Ovary (tissue), 9 donors: ENCODE results near the gene HAX1. TPM values are rescaled to one million over a fixed set of nuclear protein-coding genes. Genes with fewer than 3 reads are reported as not detected.
"Not testable (repeated sequence)": the region's sequence is repeated elsewhere in the genome, so short reads cannot be mapped to it uniquely, and the experiment has no call there.

Experiments
- DNase-seq, 5 donors: peaks; one replicate each; pipeline ENCODE4 v3.0.0-alpha.2; 2019 to 2020
- H3K27ac ChIP-seq, 2 donors: fragments of 200-600 bp; one replicate each; pipeline versions ENCODE4 v1.5.1 to v1.8.0; 2019 to 2022
- H3K27me3 ChIP-seq: fragments of 200-600 bp; one replicate; pipeline ENCODE4 v1.8.0; 2022
- H3K36me3 ChIP-seq: fragments of 200-600 bp; sonication (generic); one replicate; pipeline ENCODE4 v1.5.1; 2019
- H3K4me1 ChIP-seq: one replicate; pipeline ENCODE4 v1.8.1; 2013; ENCODE audit warnings: mild to moderate bottlenecking, moderate library complexity; ENCODE audit not compliant: insufficient read depth
- H3K4me3 ChIP-seq: fragments of 200-600 bp; sonication (generic); one replicate; pipeline ENCODE4 v1.5.1; 2017
- H3K9me3 ChIP-seq, 2 donors: fragments of 200-600 bp in 1 of 2; sonication (generic) in 1 of 2; one replicate each; pipeline versions ENCODE4 v1.5.1 to v1.8.1; 2013 to 2019; ENCODE audit warnings: mild to moderate bottlenecking in 1 of 2, moderate library complexity in 1 of 2
- EP300 ChIP-seq: sonication (generic); formaldehyde crosslinking; IDR thresholded peaks from one replicate; pipeline ENCODE4 v1.6.1; 2017; ENCODE audit warnings: antibody characterized with exemption
- POLR2A ChIP-seq: fragments of 450-650 bp; IDR thresholded peaks from one replicate; pipeline ENCODE4 v1.6.1; 2017; ENCODE audit warnings: antibody characterized with exemption, mild to moderate bottlenecking, moderate library complexity
- WGBS, 3 donors: extraction: QIAGEN DNeasy Blood & Tissue Kit in 1 of 3; methylation state at CpG; one replicate each; pipeline versions ENCODE4 v1.1.5 to v1.1.7; 2013 to 2017; 5-methylcytosine and 5-hydroxymethylcytosine counted together
- intact Hi-C, 4 donors: fragments of 100-400 bp; cut with DNase I; formaldehyde crosslinking; loops; one replicate each; pipeline versions ENCODE4 v1.11.0 to v1.15.1; 2022 to 2023
- polyA plus RNA-seq, 2 donors: library from polyadenylated mRNA; stranded (reverse); fragments of 200-250 nt in 1 of 2; fragments of 350-450 nt in 1 of 2; fragmentation: Illumina TruSeq in 1 of 2; extraction: RNeasy Lipid Tissue Mini Kit (QIAGEN cat#74804) in 1 of 2; gene quantifications; one replicate each; pipeline ENCODE4 v1.2.3, GENCODE V29; 2013 to 2014
- total RNA-seq, 7 donors: library from RNA; depleted of rRNA in 2 of 7; stranded (reverse); fragments of >200 nt in 2 of 7; fragmentation: NEBNext Ultra II Directional in 3 of 7; extraction: Animal tissue kit (Norgen Biotek cat#: 25700) in 3 of 7; gene quantifications; one replicate each; pipeline versions ENCODE4 v1.1.0 to v1.2.4, GENCODE V29; 2016 to 2023
- TF ChIP-seq, protein P1 (sequence below), 3 donors: fragments of 450-650 bp in 2 of 3; fragments of 200-600 bp in 1 of 3; IDR thresholded peaks; one replicate each; pipeline versions ENCODE4 v1.5.1 to v1.8.0; 2016 to 2022; ENCODE audit warnings: antibody characterized with exemption in 3 of 3, mild to moderate bottlenecking in 1 of 3
- donor health status: DM: no; HTN: no; CAD: no; lungs with moderate emphysema.
- donor health status: DM: no; HTN: no; CAD: no.
- donor health status: Bipolar disorder and iron deficiency.
- donor health status: DM: yes; HTN: yes; CAD: no.
- donor health status: DM: no; HTN: no; CAD: no.
- donor health status: DM: yes; HTN: yes; CAD: no.

The HAX1 gene
- total and polyA plus RNA-seq, 9 donors = 67.2 to 198 (median 82.7) TPM

DNA sequence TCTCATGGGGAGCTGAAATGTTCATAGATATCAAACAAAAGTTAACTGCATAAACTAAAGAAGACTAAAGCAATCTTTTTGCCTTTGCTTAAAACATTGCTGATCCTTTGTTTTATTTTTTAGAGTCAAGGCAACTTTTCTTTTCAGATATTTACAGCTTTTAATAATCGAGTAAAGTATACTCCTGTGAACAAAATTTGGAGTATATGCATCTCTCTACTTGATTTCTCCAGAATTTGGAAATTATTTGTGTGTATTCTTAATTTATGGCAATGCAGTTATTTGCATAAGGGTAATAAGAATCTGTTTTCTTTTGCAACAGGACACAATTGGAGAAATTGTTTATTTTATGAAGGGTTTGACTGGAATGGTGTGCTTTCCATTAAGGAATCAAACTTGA lies 44.3 kb downstream of the HAX1 start:
- DNase-seq = no peak
- TF ChIP-seq EP300 = no peak
- TF ChIP-seq POLR2A = no peak
- TF ChIP-seq, protein P1, sequence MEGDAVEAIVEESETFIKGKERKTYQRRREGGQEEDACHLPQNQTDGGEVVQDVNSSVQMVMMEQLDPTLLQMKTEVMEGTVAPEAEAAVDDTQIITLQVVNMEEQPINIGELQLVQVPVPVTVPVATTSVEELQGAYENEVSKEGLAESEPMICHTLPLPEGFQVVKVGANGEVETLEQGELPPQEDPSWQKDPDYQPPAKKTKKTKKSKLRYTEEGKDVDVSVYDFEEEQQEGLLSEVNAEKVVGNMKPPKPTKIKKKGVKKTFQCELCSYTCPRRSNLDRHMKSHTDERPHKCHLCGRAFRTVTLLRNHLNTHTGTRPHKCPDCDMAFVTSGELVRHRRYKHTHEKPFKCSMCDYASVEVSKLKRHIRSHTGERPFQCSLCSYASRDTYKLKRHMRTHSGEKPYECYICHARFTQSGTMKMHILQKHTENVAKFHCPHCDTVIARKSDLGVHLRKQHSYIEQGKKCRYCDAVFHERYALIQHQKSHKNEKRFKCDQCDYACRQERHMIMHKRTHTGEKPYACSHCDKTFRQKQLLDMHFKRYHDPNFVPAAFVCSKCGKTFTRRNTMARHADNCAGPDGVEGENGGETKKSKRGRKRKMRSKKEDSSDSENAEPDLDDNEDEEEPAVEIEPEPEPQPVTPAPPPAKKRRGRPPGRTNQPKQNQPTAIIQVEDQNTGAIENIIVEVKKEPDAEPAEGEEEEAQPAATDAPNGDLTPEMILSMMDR (IDR thresholded peaks at IDR 0.05) = no peak
- H3K4me3 ChIP-seq = no peak overlapping the region
- 86 to 89% (median 86%) methylated on average over 1 of the region's 1 CpG for WGBS, 3 donors
- H3K27me3 ChIP-seq = no peaks in the 10 kb centered on the region
- H3K9me3 ChIP-seq = no peaks in the 10 kb centered on the region
- intact Hi-C loops = no loop called here
- H3K27ac ChIP-seq = no peak overlapping the region
- H3K4me1 ChIP-seq = no peaks in the 10 kb centered on the region
- H3K36me3 ChIP-seq = no peaks in the 10 kb centered on the region

DNA sequence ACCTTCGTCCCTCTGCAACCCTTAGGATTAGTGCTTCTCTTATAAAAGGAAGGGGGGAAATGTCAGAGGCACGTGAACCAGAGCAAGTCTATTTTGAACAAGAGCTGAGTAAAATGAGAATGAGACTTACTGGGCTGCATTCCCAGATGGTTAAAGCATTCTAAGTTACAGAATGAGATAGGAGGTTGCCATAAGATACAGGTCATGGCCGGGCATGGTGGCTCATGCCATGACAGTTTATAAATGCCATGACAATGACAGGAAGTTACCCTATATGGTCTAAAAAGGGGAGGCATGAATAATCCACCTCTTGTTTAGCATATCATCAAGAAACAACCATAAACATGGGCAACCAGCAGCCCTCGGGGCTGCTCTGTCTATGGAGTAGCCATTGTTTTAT lies 46.0 kb downstream of the HAX1 start:
- DNase-seq = no peak
- WGBS, 3 donors = 62 to 68% (median 67%) methylated on average over 4 of the region's 4 CpGs
- Histone ChIP-seq H3K27me3 (no peaks in the 10 kb centered on the region), H3K36me3 (no peaks in the 10 kb centered on the region), H3K9me3 (no peaks in the 10 kb centered on the region), H3K27ac (no peak overlapping the region), H3K4me1 (no peaks in the 10 kb centered on the region), H3K4me3 (no peak overlapping the region)
- intact Hi-C loops = no loop called here
- TF ChIP-seq EP300 (no peak), POLR2A (no peak)
- TF ChIP-seq, protein P1 (IDR thresholded peaks at IDR 0.05) = no peak

DNA sequence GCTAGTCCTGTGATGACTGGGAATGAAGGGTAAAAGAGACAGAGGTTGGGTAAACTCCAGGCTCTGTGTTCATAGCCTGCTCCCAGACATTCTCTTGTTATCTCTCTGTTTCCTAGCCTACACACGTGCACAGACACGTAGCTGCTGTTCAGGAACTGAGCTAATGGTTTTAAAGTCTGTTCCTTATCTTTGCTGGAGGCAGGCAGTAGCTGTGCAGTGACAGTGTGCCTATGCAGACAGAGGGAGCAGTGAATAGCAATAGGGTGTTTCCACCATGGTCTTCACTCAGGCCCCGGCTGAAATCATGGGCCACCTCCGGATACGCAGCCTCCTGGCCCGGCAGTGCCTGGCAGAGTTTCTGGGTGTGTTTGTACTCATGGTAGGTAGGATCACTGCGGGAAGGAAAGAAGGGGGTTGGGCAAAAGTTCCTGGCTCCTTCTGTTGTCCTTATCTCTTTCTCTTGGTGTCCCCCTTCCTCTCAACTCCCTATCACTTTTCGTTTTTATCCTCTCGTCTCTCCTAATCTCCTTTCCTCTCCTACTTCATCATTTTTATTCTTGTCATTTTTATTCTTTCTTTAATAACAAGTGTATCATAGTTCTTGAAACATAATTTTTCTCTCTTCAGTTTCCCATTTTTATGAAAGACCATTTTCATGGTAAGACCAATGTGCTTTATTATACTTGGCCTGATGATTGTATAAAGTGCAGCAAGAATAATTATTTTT lies 48.6 kb downstream of the HAX1 start, which contains the start of gene AQP10:
Gene AQP10 (plus strand): TSS at position 212 of the 727 bp plus-strand sequence. CDS start 63 bp downstream, at position 275.
- intact Hi-C loops = loop anchor here in 1 of 4 donors (5.0 kb wide), 1 partner anchor 49 kb away; the partner anchor contains the start of gene HAX1

DNA sequence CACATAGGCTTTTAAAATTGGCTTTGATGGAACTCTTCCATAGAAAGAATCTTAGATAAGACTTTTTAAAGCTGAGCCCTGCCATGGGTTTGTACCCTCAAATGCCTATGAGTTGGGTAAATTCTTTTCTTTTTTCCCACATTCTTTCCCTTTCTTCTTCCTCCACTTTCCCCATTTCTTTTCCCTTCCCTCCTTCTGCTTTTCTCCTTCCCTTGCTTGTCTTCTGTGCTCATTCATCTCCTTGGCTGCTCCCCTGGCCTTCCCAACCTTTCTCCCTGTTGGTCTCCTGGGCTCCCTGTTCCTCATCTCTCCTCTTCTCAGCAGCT lies 49.1 kb downstream of the HAX1 start:
- not testable (repeated sequence) for H3K4me3 ChIP-seq, H3K9me3 ChIP-seq, H3K4me1 ChIP-seq, H3K36me3 ChIP-seq, DNase-seq, H3K27me3 ChIP-seq, H3K27ac ChIP-seq
- intact Hi-C loops = loop anchor here in 1 of 4 donors (5.0 kb wide), 1 partner anchor 49 kb away; the partner anchor contains the start of gene HAX1

More for the DNA sequence above, 48.6 kb downstream of the HAX1 start, which contains the start of gene AQP10:
- TF ChIP-seq EP300 (no peak), POLR2A (no peak)
- TF ChIP-seq, protein P1 (IDR thresholded peaks at IDR 0.05) = no peak
- Histone ChIP-seq H3K9me3 (no peaks in the 10 kb centered on the region), H3K4me3 (no peak within 1 kb of the TSS), H3K4me1 (no peaks in the 10 kb centered on the region), H3K27me3 (no peaks in the 10 kb centered on the region), H3K27ac (no peak within 1 kb of the TSS), H3K36me3 (no peaks in the 10 kb centered on the region)
- no peak for DNase-seq
- 14 to 20% (median 15%) methylated on average over 9 of the region's 9 CpGs for WGBS, 3 donors

DNA sequence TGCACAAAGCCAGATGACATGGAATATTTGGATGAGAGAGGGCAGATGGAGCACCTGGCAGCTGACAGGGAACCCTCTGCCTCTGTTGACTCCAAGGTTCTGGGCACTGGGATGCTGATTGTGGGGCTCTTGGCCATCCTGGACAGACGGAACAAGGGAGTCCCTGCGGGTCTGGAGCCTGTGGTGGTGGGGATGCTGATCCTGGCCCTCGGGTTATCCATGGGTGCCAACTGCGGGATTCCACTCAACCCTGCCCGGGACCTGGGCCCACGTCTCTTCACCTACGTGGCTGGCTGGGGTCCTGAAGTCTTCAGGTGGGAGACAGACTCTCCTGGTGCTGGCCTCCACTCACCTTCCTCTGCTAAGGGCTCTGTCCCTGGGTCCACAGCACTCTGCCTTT lies 51.1 kb downstream of the HAX1 start:
- WGBS, 3 donors = 89 to 92% (median 91%) methylated on average over 7 of the region's 7 CpGs
- Histone ChIP-seq H3K4me3 (no peak overlapping the region), H3K4me1 (peaks cover 16% of the 10 kb centered on the region), H3K27ac (no peak overlapping the region), H3K27me3 (no peaks in the 10 kb centered on the region), H3K36me3 (no peaks in the 10 kb centered on the region), H3K9me3 (no peaks in the 10 kb centered on the region)
- intact Hi-C loops = loop anchor here in 1 of 4 donors (5.0 kb wide), 1 partner anchor 51 kb away; the partner anchor contains the start of gene HAX1
- no peak for DNase-seq
- TF ChIP-seq, protein P1 (IDR thresholded peaks at IDR 0.05) = no peak
- TF ChIP-seq POLR2A = no peak
- TF ChIP-seq EP300 = no peak
